DND-41 (cell line): ENCODE results near the gene SMIM44.

Experiments
- CTCF ChIP-seq: IDR thresholded peaks from 2 replicates; pipeline ENCODE4 v1.5.1; 2012; ENCODE audit warnings: borderline replicate concordance, low read length, moderate library complexity, mild to moderate bottlenecking; ENCODE audit not compliant: poor library complexity, severe bottlenecking; ENCODE audit errors: extremely low read depth
- EZH2 ChIP-seq: IDR thresholded peaks from 3 replicates; pipeline ENCODE4 v1.6.1; 2012; ENCODE audit warnings: borderline replicate concordance, low read depth, mild to moderate bottlenecking, moderate library complexity, low read length, inconsistent platforms; ENCODE audit not compliant: severe bottlenecking

- no peak for TF ChIP-seq CTCF
- TF ChIP-seq EZH2, result no peak
Observed at GRCh38 chr19:3528539-3529211, 45.4 kb upstream of the SMIM44 start.
